ENCODE results near the gene SANBR.
"Not testable (repeated sequence)": the region's sequence is repeated elsewhere in the genome, so short reads cannot be mapped to it uniquely, and the experiment has no call there.

The SANBR gene

GRCh38 chr2:61065714-61066709 is at the start of gene SANBR:
Gene SANBR, plus strand, starts transcription at chr2:61065871. Its CDS starts 4,480 bp downstream, at chr2:61070351.
- peak; percentile 91 to 92 for DNase-seq

- no peak for DNase-seq
Observed at GRCh38 chr2:61015976-61016375, 49.7 kb upstream of the SANBR start.

GRCh38 chr2:61016392-61017002 is 49.2 kb upstream of the SANBR start:
- DNase-seq = peak in 1 of 2 donors; percentile 14

GRCh38 chr2:61017003-61017555 is 48.6 kb upstream of the SANBR start:
- peak; percentile 63 to 72 for DNase-seq

GRCh38 chr2:61017556-61018317 is 47.9 kb upstream of the SANBR start, which contains the start of the genes PEX13 and PUS10:
Gene PEX13, plus strand, starts transcription at chr2:61017720. Its CDS starts 40 bp downstream, at chr2:61017760.
Gene PUS10, minus strand, starts transcription at chr2:61018255. Its CDS starts 6,365 bp downstream, at chr2:61011890.
- DNase-seq = peak; percentile 34 to 56

GRCh38 chr2:61018318-61018755 is 47.3 kb upstream of the SANBR start:
- no peak for DNase-seq

GRCh38 chr2:61018798-61019197 is 46.9 kb upstream of the SANBR start:
- DNase-seq = no peak

- no peak for DNase-seq
Observed at GRCh38 chr2:61021228-61021660, 44.4 kb upstream of the SANBR start.

GRCh38 chr2:61023670-61024069 is 42.0 kb upstream of the SANBR start:
- DNase-seq = no peak

GRCh38 chr2:61029533-61029932 is 36.1 kb upstream of the SANBR start:
- no peak for DNase-seq

GRCh38 chr2:61034592-61034991 is 31.1 kb upstream of the SANBR start:
- DNase-seq = not testable (repeated sequence)

- DNase-seq = not testable (repeated sequence)
Observed at GRCh38 chr2:61036643-61037042, 29.0 kb upstream of the SANBR start.

GRCh38 chr2:61042807-61043206 is 22.9 kb upstream of the SANBR start:
- DNase-seq = no peak

- DNase-seq = peak; percentile 93 to 95
Observed at GRCh38 chr2:61044636-61045035, 21.0 kb upstream of the SANBR start.

- peak; percentile 47 to 51 for DNase-seq
Observed at GRCh38 chr2:61045226-61045625, 20.4 kb upstream of the SANBR start.

GRCh38 chr2:61045999-61046398 is 19.7 kb upstream of the SANBR start:
- DNase-seq = peak; percentile 55 to 72

- DNase-seq = no peak
Observed at GRCh38 chr2:61055557-61055956, 10.1 kb upstream of the SANBR start.

- DNase-seq = no peak
Observed at GRCh38 chr2:61057562-61057961, 8.1 kb upstream of the SANBR start.

- no peak for DNase-seq
Observed at GRCh38 chr2:61059382-61059781, 6.3 kb upstream of the SANBR start.

GRCh38 chr2:61074100-61074499 is 8.4 kb downstream of the SANBR start:
- DNase-seq = no peak

GRCh38 chr2:61085883-61086282 is 20.2 kb downstream of the SANBR start:
- DNase-seq = no peak

- no peak for DNase-seq
Observed at GRCh38 chr2:61089797-61090196, 24.1 kb downstream of the SANBR start.
